GM20000 (cell line): ENCODE measurements around the gene SNX13.

Experiments
- DNase-seq: peaks from one replicate; pipeline ENCODE4 v3.0.0; 2012; ENCODE audit warnings: low spot score
- CTCF ChIP-seq: IDR thresholded peaks from 2 replicates; pipeline ENCODE4 v1.5.1; 2012; ENCODE audit warnings: mild to moderate bottlenecking, control low read depth; ENCODE audit errors: extremely low read depth, missing control alignments

The SNX13 gene

GRCh38 chr7:17944720-17945119 lies 4.4 kb upstream of the SNX13 start:
- TF ChIP-seq CTCF = no peak
- no peak for DNase-seq

- DNase-seq = no peak
- TF ChIP-seq CTCF = no peak
These were observed 2.7 kb upstream of the SNX13 start for GRCh38 chr7:17943006-17943405.

GRCh38 chr7:17942231-17942630 lies 1.9 kb upstream of the SNX13 start:
- no peak for TF ChIP-seq CTCF
- DNase-seq = no peak

DNA sequence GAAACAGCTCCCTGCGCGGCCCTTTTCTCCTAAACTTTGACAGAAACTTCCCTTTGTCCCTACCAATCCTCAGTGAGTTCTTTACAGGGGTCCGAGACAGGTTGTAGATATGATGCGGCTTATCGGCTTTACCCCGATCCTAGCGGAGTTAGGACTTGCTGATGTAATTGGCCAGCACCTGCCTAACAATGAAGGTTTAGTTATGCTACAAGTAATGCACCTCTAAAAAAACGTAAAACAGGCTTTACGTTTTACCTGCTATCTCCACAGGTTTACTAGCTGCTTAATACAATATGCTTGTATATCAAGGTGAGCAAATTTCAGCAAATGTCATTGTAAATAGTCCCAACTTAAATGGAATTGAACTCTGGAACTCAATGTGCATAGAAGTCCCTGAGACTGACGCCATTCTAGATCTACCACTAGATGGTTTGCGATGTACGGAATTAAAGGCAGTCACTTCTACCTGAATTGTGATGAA lies 697 bp upstream of the SNX13 start:
- DNase-seq = no peak
- no peak for TF ChIP-seq CTCF

GRCh38 chr7:17939606-17940301 lies 540 bp downstream of the SNX13 start:
- TF ChIP-seq CTCF = no peak
- DNase-seq = peak; percentile 32

DNA sequence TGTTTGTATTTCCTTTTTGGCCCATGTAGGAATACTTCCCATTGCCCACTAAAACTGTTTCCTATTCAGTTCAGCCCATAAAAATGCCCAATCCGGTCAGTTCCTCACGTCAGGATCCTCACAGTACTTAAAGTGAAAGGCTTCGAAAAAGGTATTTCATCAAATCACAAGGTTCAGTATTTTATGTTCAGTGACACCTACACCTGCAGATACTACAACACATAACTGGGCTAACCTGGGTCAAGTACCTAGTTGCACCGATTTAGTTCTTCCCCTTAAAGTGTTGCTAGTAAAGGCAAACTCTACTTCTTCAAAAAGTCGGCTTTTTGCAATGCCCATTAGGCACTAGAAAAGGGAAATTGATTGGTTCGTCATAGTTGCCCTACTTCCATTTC lies 1.1 kb downstream of the SNX13 start:
- DNase-seq = no peak
- no peak for TF ChIP-seq CTCF

DNA sequence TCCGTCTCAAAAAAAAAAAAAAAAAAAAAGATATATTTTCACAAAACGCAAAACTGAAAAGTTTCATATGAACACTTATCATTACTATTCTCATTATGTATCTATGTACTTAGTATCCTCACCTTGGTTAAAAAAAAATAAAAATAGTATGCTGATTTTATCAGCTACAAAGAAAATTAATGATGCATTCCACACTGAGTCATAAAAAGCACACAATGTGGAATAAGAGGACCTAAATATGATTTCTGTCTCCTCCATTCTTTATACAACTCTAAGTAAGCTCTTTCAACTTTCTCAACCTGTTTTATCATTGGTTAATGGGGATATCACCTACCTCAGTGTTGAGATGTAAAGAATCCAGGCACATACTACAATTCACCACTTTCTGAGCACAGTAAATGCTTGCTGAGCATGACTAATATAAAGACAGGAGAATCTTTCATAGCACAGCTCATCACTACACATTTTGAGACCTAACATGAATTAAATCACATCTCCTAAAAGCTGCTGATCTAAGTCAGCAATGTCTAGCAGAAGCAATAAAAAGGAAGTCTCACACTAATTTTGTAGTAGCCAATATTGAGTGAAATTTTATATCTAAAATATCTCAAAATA lies 2.7 kb downstream of the SNX13 start:
- TF ChIP-seq CTCF = no peak
- no peak for DNase-seq
